Activated CD4-positive, CD25-positive, alpha-beta regulatory T cell (primary cell): Measurements from ENCODE around the gene SSBP2.
"Not testable (repeated sequence)": the region's sequence is repeated elsewhere in the genome, so short reads cannot be mapped to it uniquely, and the experiment has no call there.

Source experiments
- DNase-seq, 4 experiments: peaks; one replicate each; lab custom pipeline; 2025; lab: John Stamatoyannopoulos, UW

The SSBP2 gene

GRCh38 chr5:81657386-81657785 lies 93.5 kb downstream of the SSBP2 start:
- DNase-seq = no peak

DNA sequence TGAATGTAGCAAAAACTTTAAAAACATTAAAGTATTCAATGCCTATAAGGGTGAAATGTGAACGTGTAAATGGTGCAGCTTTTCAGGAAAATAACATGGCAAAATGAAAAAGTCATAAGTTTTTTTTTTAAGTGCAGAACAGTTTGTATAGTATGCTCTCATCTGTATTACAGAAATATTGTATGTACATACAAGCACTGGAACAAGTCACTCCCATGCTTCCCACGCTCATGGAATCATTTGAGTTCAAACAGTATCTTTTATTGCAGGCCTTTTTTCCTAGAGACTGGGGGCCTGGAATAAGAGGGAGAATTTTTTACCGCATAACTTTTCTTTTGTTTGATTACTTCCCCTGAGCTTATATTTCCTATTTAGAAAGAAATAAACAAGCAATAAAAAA lies 94.1 kb downstream of the SSBP2 start:
- no peak for DNase-seq

DNA sequence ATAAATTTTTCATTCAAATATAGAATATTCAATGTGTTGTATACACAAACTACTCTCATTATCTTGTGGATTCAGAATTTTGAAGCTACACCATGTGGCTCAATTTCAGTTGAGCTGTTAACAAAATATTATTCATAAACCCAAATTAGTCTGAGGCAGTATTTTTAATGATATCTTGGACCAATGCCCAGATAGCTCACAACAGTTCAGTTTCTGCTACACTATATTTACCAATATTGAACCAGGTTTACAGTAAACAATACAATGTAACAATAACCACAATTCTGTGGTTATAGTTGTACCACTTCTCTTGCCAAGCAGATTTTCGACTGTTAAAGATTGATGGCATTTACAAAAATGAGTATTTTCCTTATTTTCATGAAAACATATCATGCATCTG lies 99.9 kb downstream of the SSBP2 start:
- no peak for DNase-seq

GRCh38 chr5:81646469-81646995 lies 104.4 kb downstream of the SSBP2 start:
- no peak for DNase-seq

DNA sequence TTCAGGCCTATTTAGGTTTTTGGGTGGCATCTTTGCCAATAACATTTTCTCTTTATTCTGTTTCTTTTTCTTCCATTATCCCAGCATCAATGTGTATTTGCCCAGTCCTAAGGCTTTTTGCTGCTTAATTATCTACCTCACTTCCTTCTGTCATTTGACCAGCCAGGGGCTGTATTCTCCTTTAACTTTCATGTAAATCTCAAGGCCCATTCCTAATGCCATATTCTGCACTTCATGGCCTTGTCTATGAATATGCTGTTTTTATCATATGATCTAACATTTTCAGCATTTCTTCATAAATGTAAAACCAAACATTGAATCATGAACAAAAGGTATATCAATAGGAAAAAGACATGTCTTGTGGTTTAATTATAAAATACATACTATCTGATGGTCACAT lies 108.7 kb downstream of the SSBP2 start:
- DNase-seq = no peak

- no peak for DNase-seq
Measured at GRCh38 chr5:81639556-81639955, 111.3 kb downstream of the SSBP2 start.

- no peak for DNase-seq
Measured at GRCh38 chr5:81638471-81638870, 112.4 kb downstream of the SSBP2 start.

DNA sequence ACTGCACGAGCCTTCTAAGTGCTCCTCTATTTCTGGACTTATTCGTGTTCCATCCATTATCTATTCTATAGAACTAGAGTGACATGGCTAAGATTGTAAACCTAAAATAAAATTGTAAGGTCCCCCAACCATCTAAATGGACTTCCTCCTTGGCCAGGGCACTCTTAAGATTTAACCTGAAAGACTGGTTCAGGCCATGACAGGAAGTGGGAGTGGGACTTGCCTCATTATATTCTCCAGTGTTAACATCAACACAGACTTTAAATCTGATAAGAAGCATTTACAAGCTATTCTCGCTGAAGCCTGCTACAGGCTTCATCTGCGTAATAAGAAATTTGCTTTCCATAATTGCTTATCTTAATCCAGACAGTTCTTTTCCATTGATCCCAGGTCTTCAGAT lies 117.0 kb downstream of the SSBP2 start:
- no peak for DNase-seq

DNA sequence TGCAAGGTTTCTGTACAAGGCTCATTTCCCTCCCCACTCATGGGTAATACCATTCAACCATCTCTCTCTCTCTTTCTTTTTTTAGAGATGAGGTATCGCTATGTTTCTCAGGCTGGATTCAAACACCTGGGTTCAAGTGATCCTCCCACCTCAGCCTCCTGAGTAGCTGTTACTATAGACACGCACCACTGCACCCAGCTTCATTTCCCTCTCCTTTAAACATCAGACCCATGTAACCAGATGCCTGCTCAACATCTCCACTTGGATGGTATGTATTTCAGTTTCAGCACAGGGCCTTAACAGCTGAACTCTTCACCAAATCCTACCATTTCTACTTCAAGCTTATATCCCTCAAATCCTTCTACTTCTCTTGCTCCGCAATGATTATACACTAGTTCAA lies 117.4 kb downstream of the SSBP2 start:
- no peak for DNase-seq

- no peak for DNase-seq
Measured at GRCh38 chr5:81632679-81633078, 118.2 kb downstream of the SSBP2 start.

GRCh38 chr5:81631621-81632020 lies 119.3 kb downstream of the SSBP2 start:
- DNase-seq = no peak

- DNase-seq = no peak
Measured at GRCh38 chr5:81631124-81631523, 119.8 kb downstream of the SSBP2 start.

GRCh38 chr5:81630684-81631083 lies 120.2 kb downstream of the SSBP2 start:
- DNase-seq = no peak

DNA sequence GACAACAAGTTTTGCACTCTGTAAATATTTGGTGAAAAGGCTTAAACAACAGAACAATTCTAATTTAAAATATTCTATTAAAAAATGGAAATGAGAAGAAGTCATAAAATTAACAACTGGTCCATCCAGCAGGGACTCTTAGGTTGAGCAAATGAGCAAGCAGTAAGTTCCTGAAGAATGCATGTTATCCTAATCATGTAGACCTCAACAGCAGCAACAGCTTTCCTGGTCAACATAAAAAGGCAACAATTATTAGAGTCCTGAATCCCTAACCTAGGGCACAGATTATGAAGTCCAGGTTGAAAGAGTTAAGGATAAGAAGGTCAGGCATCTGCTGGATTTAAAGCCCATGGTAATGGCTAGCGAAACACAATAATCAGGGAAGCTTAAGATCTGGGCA lies 120.9 kb downstream of the SSBP2 start:
- no peak for DNase-seq

- not testable (repeated sequence) for DNase-seq
Measured at GRCh38 chr5:81628061-81628460, 122.8 kb downstream of the SSBP2 start.

- DNase-seq = no peak
Measured at GRCh38 chr5:81626524-81626923, 124.4 kb downstream of the SSBP2 start.

DNA sequence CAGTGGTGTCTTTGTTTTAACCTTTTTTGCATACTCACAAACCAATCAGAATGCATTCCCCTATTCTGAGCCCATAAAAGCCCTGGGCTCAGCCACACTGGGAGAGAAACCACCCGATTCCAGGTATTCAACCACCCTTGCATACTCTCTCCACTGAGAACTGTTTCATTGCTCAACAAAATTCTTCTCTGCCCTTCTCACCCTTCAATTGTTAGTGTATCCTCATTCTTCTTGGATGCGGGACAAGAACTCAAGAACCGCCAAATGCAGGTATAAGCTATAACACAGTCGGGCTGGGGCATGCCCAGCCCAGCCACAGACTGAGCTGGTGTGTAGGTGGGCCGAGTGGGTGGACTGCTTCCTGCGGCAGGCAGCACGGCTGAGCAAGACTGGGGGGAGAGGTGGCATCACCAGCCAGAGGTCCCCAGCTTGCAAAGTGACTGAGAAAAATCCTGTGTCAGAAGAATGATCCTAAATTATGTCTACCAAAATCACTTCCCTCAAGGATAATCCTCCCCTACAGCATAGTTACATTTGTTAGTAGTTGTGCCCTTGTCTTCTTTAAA lies 141.0 kb downstream of the SSBP2 start:
- no peak for DNase-seq

- DNase-seq = no peak
Measured at GRCh38 chr5:81608976-81609375, 141.9 kb downstream of the SSBP2 start.

DNA sequence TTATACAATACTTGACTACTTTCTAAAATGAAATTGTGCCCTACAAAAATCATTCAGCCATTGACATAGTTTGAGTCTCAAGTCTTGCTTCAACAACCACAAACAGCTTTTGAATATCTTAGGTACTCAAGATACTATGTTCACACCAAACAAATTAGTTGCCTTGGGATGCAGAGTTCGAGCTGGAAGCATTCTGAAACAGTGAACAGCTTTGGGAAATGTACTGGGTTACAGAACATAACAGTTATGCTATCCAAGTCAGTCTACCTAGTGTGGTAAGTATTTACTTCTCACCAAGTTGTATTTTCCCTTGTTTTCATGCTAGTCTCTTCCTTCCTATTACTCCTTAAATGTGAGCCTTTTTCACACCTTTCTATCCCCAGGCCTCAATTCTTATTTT lies 143.2 kb downstream of the SSBP2 start:
- DNase-seq = no peak

DNA sequence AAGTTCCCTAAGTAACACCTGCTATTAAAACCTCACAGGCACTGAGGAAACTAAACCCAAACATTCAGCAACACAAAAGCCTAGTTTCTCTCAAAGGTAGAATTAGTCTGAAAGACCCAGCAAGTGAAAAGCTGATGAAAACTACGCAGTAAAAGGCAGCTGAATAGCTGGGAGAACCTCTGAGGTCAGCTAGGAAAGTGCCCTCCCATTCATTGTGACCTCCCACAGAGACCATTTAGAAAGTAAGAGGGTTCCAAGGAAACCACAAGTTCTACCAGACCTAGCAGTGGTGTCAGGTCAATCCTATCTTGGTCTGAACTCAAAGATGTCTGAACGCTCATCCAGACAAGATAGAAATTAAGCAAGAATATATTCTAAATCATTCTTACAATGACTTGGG lies 144.7 kb downstream of the SSBP2 start:
- DNase-seq = no peak

- no peak for DNase-seq
Measured at GRCh38 chr5:81605299-81605698, 145.6 kb downstream of the SSBP2 start.

GRCh38 chr5:81604193-81604592 lies 146.7 kb downstream of the SSBP2 start:
- no peak for DNase-seq

DNA sequence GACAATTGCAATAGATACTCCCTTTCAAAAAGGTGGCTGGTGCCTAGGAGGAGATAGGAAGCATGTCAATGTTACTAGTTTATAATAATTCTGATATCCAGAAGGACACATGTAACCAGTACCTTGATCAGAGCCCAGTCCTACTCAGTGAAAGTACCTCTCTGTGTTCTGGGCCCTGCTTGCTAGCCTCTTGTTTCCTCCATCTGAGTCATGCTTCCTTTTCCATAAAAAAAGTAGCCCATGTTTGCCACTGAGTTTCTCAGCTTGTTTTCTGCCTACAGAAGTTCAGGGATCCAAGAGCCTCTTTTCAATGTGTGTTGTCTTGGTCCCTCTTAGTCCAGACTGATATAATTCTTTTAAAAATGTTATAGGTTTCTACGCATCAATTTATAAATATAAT lies 149.0 kb downstream of the SSBP2 start:
- DNase-seq = no peak

- DNase-seq = not testable (repeated sequence)
Measured at GRCh38 chr5:81592085-81592484, 158.8 kb downstream of the SSBP2 start.
